Activated CD8-positive, alpha-beta memory T cell treated with anti-CD3 and anti-CD28 coated beads for 36 hours (primary cell): ENCODE measurements around the gene LGALSL. TPM values are rescaled to one million over a fixed set of nuclear protein-coding genes. Genes with fewer than 3 reads are reported as not detected.
"Not testable (repeated sequence)": the region's sequence is repeated elsewhere in the genome, so short reads cannot be mapped to it uniquely, and the experiment has no call there.

ENCODE experiments used
- CTCF ChIA-PET: fragments of 350-600 bp; sonication (Branson Sonifier 250); formaldehyde crosslinking; loops from one replicate; lab custom pipeline; 2021; ENCODE audit warnings: antibody characterized with exemption; lab: Charles Lee
- POLR2A ChIA-PET: fragments of 350-600 bp; sonication (Branson Sonifier 250); formaldehyde crosslinking; loops from one replicate; lab custom pipeline; 2021; ENCODE audit warnings: antibody characterized with exemption; lab: Charles Lee
- total RNA-seq, 2 experiments: library from RNA; stranded (reverse); gene quantifications; one replicate each; pipeline ENCODE4 v1.2.3, GENCODE V29; 2021

Gene LGALSL
- total RNA-seq, 2 experiments from 2014 or later = 0.76 to 1.4 TPM

DNA sequence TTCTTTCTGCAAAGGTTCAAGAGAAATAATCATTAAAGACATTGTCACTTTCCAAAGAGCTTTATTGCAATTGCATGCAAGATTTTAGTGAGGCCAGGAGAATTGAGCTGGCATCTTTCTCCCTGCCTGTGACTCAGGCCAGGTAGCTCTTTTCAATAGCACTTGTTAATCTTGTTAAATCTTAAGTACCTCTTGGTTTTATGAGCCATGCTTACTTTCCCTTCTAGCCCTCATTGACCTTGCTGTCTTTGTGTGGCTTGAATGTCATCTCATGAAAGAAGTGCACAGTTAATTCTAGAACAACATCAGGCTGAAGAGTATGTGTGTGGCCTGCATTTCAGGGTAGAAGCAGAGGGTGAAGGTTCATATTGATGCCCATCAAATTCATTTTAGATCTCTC, 14.8 kb upstream of the LGALSL start:
- CTCF ChIA-PET = no interaction called here
- POLR2A ChIA-PET = no interaction called here

DNA sequence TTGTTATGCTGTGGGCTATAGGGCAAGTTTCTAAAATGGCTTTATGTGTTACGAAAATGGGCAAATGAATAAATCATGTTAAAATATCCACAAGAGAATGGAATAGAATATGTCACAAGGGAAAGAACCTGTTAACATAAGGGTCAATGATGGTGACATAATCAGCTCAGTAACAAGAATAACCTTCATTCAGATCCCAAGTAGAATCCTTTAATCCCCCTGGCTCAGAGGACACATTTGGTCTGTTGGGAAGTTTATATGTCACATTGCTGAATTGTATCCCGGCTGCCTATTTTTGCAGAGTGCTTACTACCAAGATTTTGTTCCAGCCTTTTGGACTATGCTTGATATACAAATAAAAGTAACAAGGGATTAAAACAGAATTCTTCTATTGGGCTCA, 13.1 kb upstream of the LGALSL start:
- ChIA-PET CTCF (no interaction called here), POLR2A (no interaction called here)

GRCh38 chr2:64442277-64442676, 11.7 kb upstream of the LGALSL start:
- POLR2A ChIA-PET = interaction anchor here (0.6 kb wide), 1 partner anchor 1316 kb away, joined by 4 read pairs; no protein-coding TSS in a partner anchor
- CTCF ChIA-PET = interaction anchor here (1.2 kb wide), 1 partner anchor 111 kb away, joined by 3 read pairs; no protein-coding TSS in a partner anchor

- CTCF ChIA-PET = interaction anchor here (1.2 kb wide), 1 partner anchor 112 kb away, joined by 3 read pairs; no protein-coding TSS in a partner anchor
- POLR2A ChIA-PET = interaction anchor here (0.6 kb wide), 1 partner anchor 1316 kb away, joined by 4 read pairs; no protein-coding TSS in a partner anchor
Measured at GRCh38 chr2:64442801-64443429, 11.0 kb upstream of the LGALSL start.

DNA sequence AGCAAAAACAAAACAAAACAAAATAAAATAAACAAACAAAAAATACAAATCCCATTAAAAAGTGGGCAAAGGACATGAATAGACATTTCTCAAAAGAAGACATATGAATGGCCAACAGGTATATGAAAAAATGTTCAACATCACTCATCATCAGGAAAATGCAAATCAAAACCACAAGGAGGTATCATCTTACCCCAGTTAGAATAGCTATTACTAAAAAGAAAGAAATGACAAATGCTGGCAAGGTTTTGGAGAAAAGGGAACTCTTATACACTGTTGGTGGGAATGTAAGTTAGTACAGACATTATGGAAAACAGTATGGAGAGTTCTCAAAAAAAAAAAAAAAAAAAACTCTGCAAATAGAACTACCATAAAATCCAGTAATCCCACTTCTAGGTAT, 8.0 kb upstream of the LGALSL start:
- CTCF ChIA-PET, POLR2A ChIA-PET: not testable (repeated sequence)

DNA sequence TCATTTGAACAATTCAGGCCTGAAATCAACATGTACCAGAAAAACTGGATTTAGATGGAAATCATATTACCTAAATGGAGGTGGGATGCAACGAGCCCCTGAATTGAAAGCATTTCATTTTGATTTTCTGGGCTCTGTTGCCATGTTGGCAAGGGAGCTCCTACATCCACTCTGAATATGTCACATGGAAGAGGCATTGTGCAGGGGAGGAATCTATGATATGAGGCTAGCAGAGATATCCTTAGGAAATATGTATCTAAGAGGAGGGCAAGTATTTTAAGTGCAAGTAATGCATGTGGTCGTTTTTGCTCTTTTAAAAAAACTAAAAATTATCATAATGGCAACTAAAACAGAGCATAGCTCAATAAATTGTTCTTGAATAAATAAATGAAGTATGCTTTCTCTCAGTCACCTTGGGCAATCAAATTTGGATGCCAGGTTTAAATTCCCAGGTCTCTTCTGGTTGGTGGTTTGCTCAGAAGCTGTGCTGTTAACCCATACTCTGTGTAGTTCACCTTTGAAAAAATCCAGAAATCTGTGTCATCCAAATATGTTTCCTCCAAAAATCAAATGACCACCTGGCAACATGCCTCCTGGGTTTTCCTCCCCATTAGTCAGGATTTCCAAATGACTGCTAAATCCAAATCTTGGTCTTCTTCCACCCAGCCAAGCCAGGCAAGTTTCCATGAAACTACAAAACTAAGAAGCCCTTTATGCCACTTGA, 6.5 kb upstream of the LGALSL start:
- CTCF ChIA-PET = no interaction called here
- POLR2A ChIA-PET = interaction anchor here (0.6 kb wide), 1 partner anchor 803 kb away, joined by 5 read pairs; no protein-coding TSS in a partner anchor

GRCh38 chr2:64448041-64448426, 5.9 kb upstream of the LGALSL start:
- CTCF ChIA-PET = no interaction called here

DNA sequence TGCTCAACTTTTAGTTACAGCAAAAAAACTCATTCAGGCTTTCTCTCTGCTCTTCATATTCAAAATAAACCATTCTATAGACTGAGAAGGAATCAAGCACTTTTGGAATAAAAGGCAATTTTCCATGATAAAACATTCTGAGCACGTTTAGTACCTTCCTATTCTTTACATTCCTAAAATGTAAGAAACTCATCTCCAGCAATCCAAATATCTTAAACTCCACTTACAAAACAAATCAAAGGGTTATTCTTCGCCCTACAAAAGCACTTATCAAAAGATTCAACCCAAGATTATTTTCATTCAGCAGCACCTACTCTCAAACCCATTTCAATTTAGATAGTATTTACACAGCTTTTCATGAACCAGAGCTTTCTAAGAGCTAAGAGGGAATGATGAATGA, 2.9 kb upstream of the LGALSL start:
- POLR2A ChIA-PET = no interaction called here

More at GRCh38 chr2:64448041-64448426, 5.9 kb upstream of the LGALSL start:
- POLR2A ChIA-PET = interaction anchor here (0.6 kb wide), 1 partner anchor 803 kb away, joined by 5 read pairs; no protein-coding TSS in a partner anchor

GRCh38 chr2:64454386-64455332, 697 bp downstream of the LGALSL start:
- CTCF ChIA-PET = no interaction called here
- POLR2A ChIA-PET = no interaction called here

More for the DNA sequence above, 2.9 kb upstream of the LGALSL start:
- CTCF ChIA-PET = no interaction called here

GRCh38 chr2:64455545-64455944, 1.6 kb downstream of the LGALSL start:
- CTCF ChIA-PET = interaction anchor here (0.7 kb wide), 1 partner anchor 65 kb away, joined by 3 read pairs; no protein-coding TSS in a partner anchor
- POLR2A ChIA-PET = interaction anchor here (0.5 kb wide), 1 partner anchor 309 kb away, joined by 3 read pairs; no protein-coding TSS in a partner anchor

- CTCF ChIA-PET = interaction anchor here (0.7 to 1.0 kb wide), 2 partner anchors 64 to 126 kb away, joined by 3 to 4 read pairs; no protein-coding TSS in a partner anchor
- POLR2A ChIA-PET = no interaction called here
Measured at GRCh38 chr2:64456293-64456692, 2.3 kb downstream of the LGALSL start.

DNA sequence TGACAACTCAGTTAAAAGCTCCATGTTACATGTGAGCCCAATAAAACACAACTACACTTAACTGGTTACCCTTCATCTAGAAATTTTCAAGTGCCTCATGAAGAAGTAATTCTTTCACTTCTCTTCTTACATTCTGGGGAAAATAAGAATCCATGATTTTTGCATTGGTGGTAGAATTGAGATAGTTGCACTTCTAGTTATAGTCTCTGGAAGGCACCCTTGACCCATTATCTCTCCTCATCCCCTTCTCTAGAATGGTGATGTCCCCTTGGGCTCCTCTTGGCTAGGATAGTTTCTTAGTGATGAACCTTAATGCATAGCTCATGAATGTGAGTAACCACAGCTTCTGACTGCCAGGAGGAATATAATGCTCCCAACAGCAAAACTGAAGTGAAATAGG, 3.6 kb downstream of the LGALSL start:
- ChIA-PET POLR2A (no interaction called here), CTCF (interaction anchor here (0.7 kb wide), 1 partner anchor 837 kb away, joined by 4 read pairs; no protein-coding TSS in a partner anchor)

DNA sequence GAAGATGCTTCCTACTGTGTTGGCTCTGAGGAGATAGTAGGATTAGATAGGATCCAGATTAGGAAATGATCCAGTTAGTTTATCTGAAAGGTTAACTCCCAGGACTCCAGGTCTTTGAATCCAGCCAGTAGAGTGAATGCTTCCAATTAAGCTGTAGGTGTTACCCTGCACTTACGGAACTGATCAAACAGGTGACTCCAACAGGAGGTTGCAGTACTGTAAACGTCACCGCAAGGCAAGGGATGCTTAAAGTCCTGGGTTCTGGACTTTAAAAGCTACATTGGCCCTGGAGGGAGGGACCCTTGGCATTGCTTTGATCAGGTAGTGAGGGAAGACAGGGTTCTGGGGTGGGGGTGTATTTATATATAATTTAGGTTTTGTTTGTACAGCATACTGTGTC, 5.6 kb downstream of the LGALSL start:
- ChIA-PET CTCF (interaction anchor here (1.3 kb wide), 1 partner anchor 22 kb away, joined by 4 read pairs; no protein-coding TSS in a partner anchor), POLR2A (no interaction called here)

DNA sequence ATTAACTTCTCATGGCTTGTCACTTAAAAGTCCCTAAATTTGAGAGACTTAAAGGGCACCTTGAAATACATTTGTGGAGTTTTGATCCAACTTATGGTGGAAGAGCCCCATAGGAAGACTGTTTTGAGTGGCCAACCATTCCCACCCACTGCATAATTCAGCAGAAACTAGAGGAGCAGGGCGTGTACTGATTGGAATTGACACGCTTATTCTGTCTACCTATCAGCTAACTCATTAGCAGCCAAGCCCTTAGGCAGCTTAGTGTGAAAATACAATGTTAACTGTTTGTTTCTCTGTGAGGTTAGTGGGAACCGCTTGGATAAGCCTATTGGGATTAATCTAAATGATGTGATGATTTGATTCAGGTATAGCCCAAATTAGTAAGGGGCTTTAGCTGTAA, 6.4 kb downstream of the LGALSL start:
- CTCF ChIA-PET = interaction anchor here (1.3 kb wide), 1 partner anchor 22 kb away, joined by 4 read pairs; no protein-coding TSS in a partner anchor
- POLR2A ChIA-PET = no interaction called here

DNA sequence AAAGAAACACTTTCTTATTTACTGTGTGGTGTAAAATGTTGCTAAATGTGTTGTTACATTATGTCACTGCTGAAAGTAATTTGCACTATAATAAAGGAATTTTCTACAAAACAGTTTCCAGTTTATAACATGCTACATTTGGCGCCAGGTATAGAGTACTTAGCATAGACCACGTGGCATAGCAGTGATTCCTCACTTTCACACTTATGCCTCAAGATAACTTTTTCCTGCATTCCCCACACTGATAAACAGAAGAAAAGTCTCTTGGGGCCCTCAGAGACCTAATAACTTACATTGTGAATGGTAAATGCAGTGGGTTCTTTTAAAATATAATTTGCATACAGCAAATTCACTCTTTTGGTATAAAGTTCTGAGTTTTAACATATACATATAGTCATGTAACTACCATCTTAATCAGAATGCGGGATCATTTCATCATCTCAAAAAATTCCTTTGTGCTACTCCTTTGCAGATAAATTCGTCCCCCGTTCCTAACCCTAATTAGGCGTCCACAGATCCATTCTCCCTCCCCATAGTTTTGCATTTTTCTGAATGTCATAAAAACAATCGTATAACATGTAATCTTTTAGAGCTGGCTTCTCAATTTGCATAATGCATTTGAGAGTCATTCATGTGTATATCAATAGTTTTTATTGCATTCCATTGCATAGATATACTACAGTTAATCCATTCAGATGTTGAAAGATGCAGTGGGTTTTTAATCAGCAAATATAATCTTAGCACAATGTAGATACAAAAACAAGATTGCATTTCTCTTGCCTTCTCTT, 7.5 kb downstream of the LGALSL start:
- ChIA-PET CTCF (no interaction called here), POLR2A (no interaction called here)

- ChIA-PET CTCF (no interaction called here), POLR2A (no interaction called here)
Measured at GRCh38 chr2:64462171-64462570, 8.2 kb downstream of the LGALSL start.

GRCh38 chr2:64462940-64463700, 9.2 kb downstream of the LGALSL start:
- POLR2A ChIA-PET = no interaction called here
- CTCF ChIA-PET = no interaction called here
